Femur (tissue), 1 donor: ENCODE data around the gene ZNF334.

ENCODE experiments used
- DNase-seq: peaks from one replicate; pipeline ENCODE4 v3.0.0-alpha.2; 2017

Gene ZNF334

DNA sequence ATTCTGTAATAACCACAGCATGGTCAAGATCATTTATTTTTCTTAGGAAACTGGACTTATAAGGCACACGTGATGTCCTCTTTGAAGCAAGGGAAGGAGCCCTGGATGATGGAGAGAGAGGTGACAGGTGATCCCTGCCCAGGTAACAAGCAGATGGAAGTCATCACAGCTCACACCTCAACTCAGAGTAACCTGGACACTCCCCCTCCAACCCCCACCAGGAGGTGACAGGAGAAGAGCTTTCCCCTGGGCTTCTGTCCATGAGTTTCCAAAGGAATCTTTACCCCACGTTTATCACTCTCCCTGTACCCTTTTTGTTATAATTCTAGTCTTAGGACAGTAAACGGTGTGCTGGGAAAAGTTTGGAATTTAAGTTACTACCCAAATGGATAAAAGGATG, 28.4 kb downstream of the ZNF334 start:
- DNase-seq, result no peak

DNA sequence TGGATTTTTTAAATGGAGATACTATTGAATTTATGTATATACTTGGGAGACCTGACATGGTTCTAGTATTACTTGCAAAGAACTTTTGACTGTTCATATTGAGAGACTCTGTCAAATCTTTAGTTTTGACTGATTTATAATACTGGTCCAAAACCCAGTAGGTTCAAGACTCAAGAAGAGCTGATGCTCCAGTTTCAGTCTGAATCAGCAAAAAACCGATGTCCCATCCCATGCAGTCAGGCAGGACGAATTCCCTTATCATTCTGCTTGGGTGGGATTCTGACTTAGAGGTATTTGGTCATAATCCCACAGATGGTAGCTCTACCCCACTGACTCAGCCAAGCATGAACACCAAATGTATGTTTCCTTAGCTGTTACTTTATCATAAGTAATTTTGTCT, 29.5 kb downstream of the ZNF334 start:
- no peak for DNase-seq

DNA sequence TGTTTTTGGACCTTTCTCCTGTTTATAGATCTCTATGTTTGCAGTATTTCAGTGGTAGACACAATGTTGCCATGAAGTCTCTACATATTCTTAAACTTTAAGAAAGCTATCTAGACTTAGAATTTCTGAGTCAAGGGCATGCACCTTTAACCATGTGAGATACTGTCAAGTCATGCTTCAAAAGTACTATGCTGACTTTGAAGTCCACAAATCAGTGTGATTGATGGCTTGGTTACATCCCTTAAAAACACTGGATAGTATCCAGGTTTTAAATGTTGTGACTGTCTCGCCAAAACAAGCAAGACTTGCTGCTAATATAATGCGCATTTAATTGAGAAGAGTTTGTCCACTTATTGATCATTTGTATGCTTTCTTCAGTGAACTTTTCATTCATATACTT, 30.5 kb downstream of the ZNF334 start:
- DNase-seq, result no peak

DNA sequence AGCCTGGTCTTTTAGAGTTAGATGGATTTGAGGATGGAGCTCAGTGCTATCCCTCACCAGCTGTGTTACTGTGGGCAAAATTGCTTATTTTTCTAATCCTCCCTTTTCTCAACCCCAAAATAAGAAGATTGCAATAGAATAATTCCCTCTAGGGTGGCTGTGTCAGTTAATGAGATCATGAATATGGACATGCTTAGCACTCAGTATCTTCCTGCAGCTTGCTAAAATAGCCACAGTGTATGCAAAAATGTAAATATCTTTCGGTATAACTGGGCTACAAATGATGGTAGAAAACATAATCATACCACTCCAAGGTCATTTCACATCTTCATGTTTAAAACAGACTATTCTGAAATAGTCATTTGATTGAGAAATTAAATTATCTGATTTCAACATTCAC, 35.7 kb downstream of the ZNF334 start:
- DNase-seq, result no peak

DNA sequence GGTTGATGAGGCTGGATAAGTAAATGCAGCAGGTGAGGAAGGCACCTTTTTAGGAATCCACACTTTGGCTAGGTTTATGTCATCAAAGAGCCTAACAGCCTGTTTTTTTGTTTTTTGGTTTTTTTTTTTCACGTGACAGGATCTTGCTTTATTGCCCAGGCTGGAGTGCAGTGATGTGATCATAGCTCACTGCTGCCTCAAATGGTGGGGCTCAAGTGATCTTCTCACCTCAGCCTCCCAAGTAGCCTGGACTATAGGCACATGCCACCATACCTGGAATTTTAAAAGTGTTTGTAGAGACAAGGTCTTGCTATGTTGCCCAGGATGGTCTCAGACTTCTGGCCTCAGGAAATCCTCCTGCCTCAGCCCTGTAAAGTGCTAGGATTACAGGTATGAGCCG, 36.1 kb downstream of the ZNF334 start:
- DNase-seq, result no peak

DNA sequence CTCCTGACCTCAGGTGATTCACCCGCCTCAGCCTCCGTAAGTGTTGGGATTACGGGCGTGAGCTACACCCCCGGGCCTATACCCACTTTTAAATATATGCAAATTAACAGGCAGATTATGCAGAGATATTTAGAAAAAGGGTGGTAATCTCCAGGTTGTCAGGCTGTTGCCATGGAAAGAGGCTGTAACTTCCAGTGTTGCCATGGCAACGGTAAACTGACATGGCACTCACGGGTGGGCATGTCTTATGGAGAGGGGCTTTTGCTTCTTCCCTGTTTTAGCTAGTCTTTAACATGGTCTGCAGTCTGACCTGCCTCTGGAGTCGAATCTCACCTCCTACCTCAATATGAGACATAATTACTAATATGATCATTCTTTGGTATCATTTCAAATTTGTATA, 44.9 kb downstream of the ZNF334 start:
- DNase-seq, result no peak

DNA sequence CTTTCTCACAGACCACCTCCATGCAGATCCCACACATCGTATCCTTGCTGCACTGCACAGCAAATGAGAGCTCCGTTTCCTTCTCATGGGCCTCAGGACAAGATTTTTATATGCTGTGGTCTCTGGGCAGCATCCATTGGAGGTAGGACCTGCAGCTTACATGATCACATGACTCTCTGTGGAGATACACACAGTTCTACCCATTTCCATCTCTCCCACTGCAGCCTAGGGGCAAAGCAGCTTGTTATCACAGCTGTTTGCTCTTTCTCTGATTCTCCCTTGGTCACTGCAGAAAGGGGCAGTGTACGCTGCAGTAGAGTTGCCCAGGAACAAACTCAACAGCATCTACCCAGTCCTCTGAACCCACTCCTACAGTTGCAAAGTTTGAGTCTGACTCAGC, 48.9 kb downstream of the ZNF334 start:
- no peak for DNase-seq

DNA sequence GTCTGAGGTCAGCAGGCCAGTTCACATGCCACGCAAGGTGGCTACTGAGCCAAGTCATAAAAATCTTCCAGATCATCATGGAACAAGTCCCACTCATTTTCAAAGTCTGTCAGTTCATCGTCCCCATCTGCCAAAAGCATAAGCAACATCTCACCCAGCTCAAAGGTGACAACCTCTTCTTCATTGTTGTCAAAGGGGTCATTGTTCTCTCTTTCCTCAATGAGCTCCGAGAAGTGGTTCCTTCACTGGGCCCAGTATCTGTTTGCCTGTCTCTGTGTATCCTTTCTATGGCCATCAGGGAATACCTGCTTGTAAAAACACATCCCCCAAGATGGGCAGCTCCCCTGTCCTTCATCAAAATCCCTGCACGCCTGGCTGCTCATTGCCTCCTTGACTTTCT, 49.5 kb downstream of the ZNF334 start:
- DNase-seq, result no peak

DNA sequence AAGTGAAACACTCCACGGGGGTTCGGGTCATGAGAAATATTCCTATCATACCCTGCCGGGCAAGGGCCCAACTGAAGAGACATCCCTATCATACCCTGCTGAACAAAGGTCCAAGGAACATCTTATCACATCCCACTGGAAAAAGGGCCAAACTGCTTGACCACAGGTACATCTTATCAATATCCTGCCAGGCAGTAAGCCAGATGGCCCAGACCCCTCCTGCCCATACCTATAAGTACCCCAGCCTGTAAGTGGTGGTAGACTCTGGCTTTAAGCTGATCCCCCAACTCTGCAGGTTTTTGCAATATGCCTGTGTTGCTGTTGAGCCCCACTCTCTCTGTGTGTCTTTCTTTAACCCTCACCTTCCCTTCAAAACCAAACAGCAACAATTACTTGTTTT, 51.6 kb downstream of the ZNF334 start:
- DNase-seq, result no peak

DNA sequence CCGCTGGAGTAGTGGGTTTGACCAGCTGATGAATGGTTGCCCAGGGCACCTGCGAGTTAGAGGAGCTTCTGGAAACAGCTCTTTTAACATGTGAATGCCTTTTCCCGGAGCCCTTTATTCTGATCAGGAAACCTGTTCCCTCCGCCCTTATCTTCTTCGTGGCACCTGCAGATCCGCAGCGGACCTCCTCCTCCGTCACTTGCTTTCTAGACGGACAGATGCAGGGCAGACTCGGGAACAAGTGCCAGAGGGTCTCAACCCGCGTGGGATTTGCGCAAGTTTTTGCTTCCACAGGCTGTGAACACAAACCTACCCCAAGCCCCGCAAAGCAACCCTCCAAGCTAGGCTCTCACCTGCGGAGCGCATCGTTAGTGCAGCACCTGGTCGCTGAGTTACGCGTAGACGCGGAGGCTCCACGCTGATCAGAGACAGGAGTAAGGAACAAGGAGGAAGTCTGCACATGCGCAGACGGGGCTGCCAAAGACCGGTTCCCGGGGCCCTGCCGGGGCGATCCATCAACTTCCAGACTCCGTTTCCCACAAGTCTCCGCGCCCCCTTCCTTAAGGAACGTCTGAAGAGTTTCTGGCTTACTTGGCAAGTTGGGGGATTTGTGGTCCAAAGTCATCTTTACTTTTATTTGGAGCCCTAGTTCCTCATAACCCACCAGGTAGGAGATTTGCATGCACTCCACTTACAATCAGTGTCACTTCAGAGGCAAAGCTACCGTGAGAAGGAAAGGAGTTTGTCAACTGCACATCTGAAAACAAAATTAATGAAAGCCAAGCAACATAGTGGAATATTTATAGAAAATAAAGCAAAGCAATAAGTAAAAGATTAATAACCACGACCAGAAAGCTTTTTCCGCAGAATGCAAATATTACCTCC, 54.3 kb downstream of the ZNF334 start:
- peak; percentile 60 for DNase-seq

DNA sequence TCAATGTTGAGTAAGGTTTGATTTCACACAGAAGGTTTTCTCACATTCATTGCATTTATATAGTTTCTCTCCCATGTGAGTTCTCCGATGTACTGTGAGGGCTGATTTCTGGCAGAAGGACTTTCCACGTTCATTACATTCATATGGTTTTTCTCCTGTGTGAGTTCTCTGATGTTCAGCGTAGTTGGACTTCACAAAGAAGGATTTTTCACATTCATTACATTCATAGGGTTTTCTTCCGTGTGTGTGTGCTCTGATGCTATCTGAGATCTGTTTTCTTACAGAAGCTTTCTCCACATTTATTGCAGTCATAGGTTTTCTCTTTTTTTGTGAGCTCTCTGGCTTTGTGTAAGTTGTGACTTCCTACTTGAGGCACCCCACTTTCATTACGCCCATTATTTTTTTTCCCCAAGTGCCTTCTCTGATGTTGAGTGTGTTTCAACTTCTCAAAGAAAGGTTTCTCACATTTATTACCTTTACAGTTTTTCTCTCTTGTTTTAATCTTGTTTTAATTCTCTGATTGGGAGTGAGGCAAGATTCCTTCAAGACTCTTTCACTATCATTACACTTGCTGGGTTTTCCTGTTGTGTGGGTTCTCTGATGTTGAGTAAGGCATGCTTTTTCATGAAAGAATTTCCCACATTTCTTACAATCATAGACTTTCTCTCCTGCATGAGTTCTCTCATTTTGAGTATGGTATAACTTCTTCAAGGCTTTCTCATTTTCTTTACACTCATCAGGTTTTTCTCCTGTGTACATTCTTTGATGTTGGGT, 56.9 kb downstream of the ZNF334 start:
- DNase-seq, result no peak

DNA sequence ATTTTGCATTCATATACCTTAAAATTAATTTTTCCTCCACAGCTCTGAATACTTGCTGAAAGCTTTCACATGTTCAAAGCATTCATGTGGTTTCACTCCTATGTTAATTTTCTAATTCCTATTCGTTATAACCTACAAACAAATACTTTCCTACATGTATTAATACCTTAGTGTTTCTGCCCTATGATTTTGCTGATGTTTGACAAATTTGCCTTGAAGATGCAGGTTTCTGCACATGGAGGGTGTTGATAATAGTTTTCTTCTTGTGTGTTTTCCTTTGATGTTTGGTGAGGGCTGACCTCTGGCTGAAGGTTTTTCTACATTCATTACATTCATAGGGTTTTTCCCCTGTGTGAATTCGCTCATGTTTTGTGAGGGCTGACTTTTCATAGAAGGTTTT, 57.6 kb downstream of the ZNF334 start:
- DNase-seq, result no peak
